ENCODE measurements around the gene MORF4L1. TPM values are rescaled to one million over a fixed set of nuclear protein-coding genes. Genes with fewer than 3 reads are reported as not detected.
"Not testable (repeated sequence)": the region's sequence is repeated elsewhere in the genome, so short reads cannot be mapped to it uniquely, and the experiment has no call there.

Gene MORF4L1
- total RNA-seq, 2 experiments from 2014 or later = 463 to 496 TPM

GRCh38 chr15:78854833-78855372 is 17.8 kb upstream of the MORF4L1 start:
- intact Hi-C loops (cut with DNase I, micrococcal nuclease) = no loop called here
- no peaks in the 10 kb centered on the region for H3K9me3 Mint-ChIP-seq
- Histone ChIP-seq H3K27ac (ENCODE audit: low read depth in 1 of 2, low read length in 2 of 2) (no peak overlapping the region), H3K4me1 (ENCODE audit: insufficient read depth, low read length) (peaks cover 3% of the 10 kb centered on the region), H3K4me3 (ENCODE audit: low read length) (no peak overlapping the region), H3K36me3 (ENCODE audit: insufficient read depth, low read length) (no peaks in the 10 kb centered on the region), H3K27me3 (ENCODE audit: control insufficient read depth in 1 of 2, insufficient read depth in 2 of 2, low read length in 2 of 2) (peaks cover 0 to 2% of the 10 kb centered on the region in 2 experiments), H3K9me3 (ENCODE audit: control insufficient read depth in 1 of 2, insufficient read depth in 1 of 2, low read length in 2 of 2) (no peaks in the 10 kb centered on the region)
- ATAC-seq (ENCODE audit: poor library complexity) = no peak
- no peak for TF ChIP-seq CTCF (IDR thresholded peaks at IDR 0.05)
- CTCF ChIA-PET = no interaction called here
- no peak overlapping the region for H3K27ac Mint-ChIP-seq
- no peaks in the 10 kb centered on the region for H3K36me3 Mint-ChIP-seq (ENCODE audit: low read depth)
- H3K4me3 Mint-ChIP-seq = no peak overlapping the region
- DNase-seq = no peak
- no peaks in the 10 kb centered on the region for H3K27me3 Mint-ChIP-seq
- POLR2A ChIA-PET = no interaction called here
- H3K4me1 Mint-ChIP-seq (ENCODE audit: low read depth) = peaks cover 2% of the 10 kb centered on the region

GRCh38 chr15:78855746-78856145 is 16.9 kb upstream of the MORF4L1 start:
- POLR2A ChIA-PET = no interaction called here
- H3K27me3 ChIP-seq (ENCODE audit: control insufficient read depth in 1 of 2, insufficient read depth in 2 of 2, low read length in 2 of 2) = peaks cover 0 to 2% of the 10 kb centered on the region in 2 experiments

GRCh38 chr15:78859971-78860719 is 12.5 kb upstream of the MORF4L1 start:
- Histone ChIP-seq H3K27me3 (ENCODE audit: control insufficient read depth in 1 of 2, insufficient read depth in 2 of 2, low read length in 2 of 2) (no peaks in the 10 kb centered on the region), H3K9me3 (ENCODE audit: control insufficient read depth in 1 of 2, insufficient read depth in 1 of 2, low read length in 2 of 2) (no peaks in the 10 kb centered on the region), H3K4me3 (ENCODE audit: low read length) (peak overlapping the region; percentile 54), H3K27ac (ENCODE audit: low read depth in 1 of 2, low read length in 2 of 2) (no peak overlapping the region), H3K36me3 (ENCODE audit: insufficient read depth, low read length) (no peaks in the 10 kb centered on the region), H3K4me1 (ENCODE audit: insufficient read depth, low read length) (peaks cover 10% of the 10 kb centered on the region)
- Mint-ChIP-seq H3K4me3 (peak overlapping the region; percentile 86), H3K4me1 (ENCODE audit: low read depth) (peaks cover 14% of the 10 kb centered on the region), H3K36me3 (ENCODE audit: low read depth) (peaks cover 3% of the 10 kb centered on the region), H3K27ac (peak overlapping the region; percentile 91), H3K9me3 (no peaks in the 10 kb centered on the region), H3K27me3 (peaks cover 3% of the 10 kb centered on the region)
- intact Hi-C loops (cut with DNase I, micrococcal nuclease) = loop anchor here (1.0 to 2.0 kb wide), 2 partner anchors 12 to 325 kb away; partner anchors contain the start of gene MORF4L1 (in 1 of the 2)
- peak; percentile 40 to 82 (median 50) for DNase-seq
- CTCF ChIA-PET = interaction anchor here (1.8 kb wide), 1 partner anchor 13 kb away, joined by 8 read pairs; the partner anchor contains the start of gene MORF4L1
- POLR2A ChIA-PET = interaction anchor here (1.8 kb wide), 1 partner anchor 12 kb away, joined by 16 read pairs; the partner anchor contains the start of gene MORF4L1
- peak; percentile 55 for TF ChIP-seq CTCF (IDR thresholded peaks at IDR 0.05)
- peak; percentile 74 for ATAC-seq (ENCODE audit: poor library complexity)

More at GRCh38 chr15:78855746-78856145, 16.9 kb upstream of the MORF4L1 start:
- Mint-ChIP-seq H3K4me3 (no peak overlapping the region), H3K9me3 (no peaks in the 10 kb centered on the region), H3K27me3 (peaks cover 3% of the 10 kb centered on the region), H3K36me3 (ENCODE audit: low read depth) (peaks cover 3% of the 10 kb centered on the region), H3K27ac (no peak overlapping the region), H3K4me1 (ENCODE audit: low read depth) (peaks cover 9% of the 10 kb centered on the region)
- H3K9me3 ChIP-seq (ENCODE audit: control insufficient read depth in 1 of 2, insufficient read depth in 1 of 2, low read length in 2 of 2) = no peaks in the 10 kb centered on the region
- CTCF ChIA-PET = no interaction called here
- ATAC-seq (ENCODE audit: poor library complexity) (no peak), DNase-seq (no peak)
- intact Hi-C loops (cut with DNase I, micrococcal nuclease) = no loop called here
- no peak overlapping the region for H3K4me3 ChIP-seq (ENCODE audit: low read length)
- H3K27ac ChIP-seq (ENCODE audit: low read depth in 1 of 2, low read length in 2 of 2) = no peak overlapping the region
- TF ChIP-seq CTCF (IDR thresholded peaks at IDR 0.05) = no peak
- H3K36me3 ChIP-seq (ENCODE audit: insufficient read depth, low read length) = no peaks in the 10 kb centered on the region
- H3K4me1 ChIP-seq (ENCODE audit: insufficient read depth, low read length) = peaks cover 10% of the 10 kb centered on the region

- intact Hi-C loops (cut with DNase I, micrococcal nuclease); DNase-seq; CTCF ChIA-PET; POLR2A ChIA-PET; H3K9me3 Mint-ChIP-seq; H3K4me1 Mint-ChIP-seq (ENCODE audit: low read depth); H3K4me1 ChIP-seq (ENCODE audit: insufficient read depth, low read length); H3K27me3 ChIP-seq (ENCODE audit: control insufficient read depth in 1 of 2, insufficient read depth in 2 of 2, low read length in 2 of 2); H3K4me3 ChIP-seq (ENCODE audit: low read length); ATAC-seq (ENCODE audit: poor library complexity); H3K27ac Mint-ChIP-seq; H3K9me3 ChIP-seq (ENCODE audit: control insufficient read depth in 1 of 2, insufficient read depth in 1 of 2, low read length in 2 of 2); H3K36me3 ChIP-seq (ENCODE audit: insufficient read depth, low read length); H3K36me3 Mint-ChIP-seq (ENCODE audit: low read depth); H3K27ac ChIP-seq (ENCODE audit: low read depth in 1 of 2, low read length in 2 of 2); H3K4me3 Mint-ChIP-seq; H3K27me3 Mint-ChIP-seq: not testable (repeated sequence)
Observed at GRCh38 chr15:78865585-78865984, 7.1 kb upstream of the MORF4L1 start.

GRCh38 chr15:78866031-78866430 is 6.7 kb upstream of the MORF4L1 start:
- POLR2A ChIA-PET; H3K4me3 Mint-ChIP-seq; H3K27me3 ChIP-seq (ENCODE audit: control insufficient read depth in 1 of 2, insufficient read depth in 2 of 2, low read length in 2 of 2); H3K27ac Mint-ChIP-seq; H3K36me3 Mint-ChIP-seq (ENCODE audit: low read depth); H3K27ac ChIP-seq (ENCODE audit: low read depth in 1 of 2, low read length in 2 of 2); H3K9me3 ChIP-seq (ENCODE audit: control insufficient read depth in 1 of 2, insufficient read depth in 1 of 2, low read length in 2 of 2); CTCF ChIA-PET; H3K4me1 ChIP-seq (ENCODE audit: insufficient read depth, low read length); DNase-seq; H3K4me3 ChIP-seq (ENCODE audit: low read length); intact Hi-C loops (cut with DNase I, micrococcal nuclease); H3K9me3 Mint-ChIP-seq; H3K4me1 Mint-ChIP-seq (ENCODE audit: low read depth); H3K36me3 ChIP-seq (ENCODE audit: insufficient read depth, low read length); ATAC-seq (ENCODE audit: poor library complexity); H3K27me3 Mint-ChIP-seq: not testable (repeated sequence)
